Stimulated activated CD4-positive, alpha-beta T cell treated with anti-CD3 and anti-CD28 coated beads, Interleukin-15, amount 100 ng/mL, for 48 hours (primary cell): ENCODE measurements around the gene ARHGAP42.

Source experiments
- DNase-seq, 2 donors: peaks; one replicate each; pipeline ENCODE4 v3.0.0-alpha.2; 2020; ENCODE audit warnings: low read depth in 2 of 2

The ARHGAP42 gene

GRCh38 chr11:100681064-100681502 is 6.0 kb upstream of the ARHGAP42 start:
- no peak for DNase-seq

GRCh38 chr11:100682247-100682969 is 4.7 kb upstream of the ARHGAP42 start:
- DNase-seq, result no peak

GRCh38 chr11:100683126-100683525 is 4.0 kb upstream of the ARHGAP42 start:
- DNase-seq, result no peak

- no peak for DNase-seq
These were observed 2.7 kb upstream of the ARHGAP42 start for GRCh38 chr11:100684101-100685065.

- no peak for DNase-seq
These were observed 523 bp upstream of the ARHGAP42 start for GRCh38 chr11:100686476-100687053.

- no peak for DNase-seq
These were observed 725 bp downstream of the ARHGAP42 start for GRCh38 chr11:100687630-100688395.

GRCh38 chr11:100689141-100689540 is 2.1 kb downstream of the ARHGAP42 start:
- no peak for DNase-seq

GRCh38 chr11:100691896-100692653 is 5.0 kb downstream of the ARHGAP42 start:
- DNase-seq, result no peak

GRCh38 chr11:100695911-100696310 is 8.8 kb downstream of the ARHGAP42 start:
- no peak for DNase-seq

GRCh38 chr11:100703139-100703538 is 16.1 kb downstream of the ARHGAP42 start:
- DNase-seq, result no peak

- no peak for DNase-seq
These were observed 16.9 kb downstream of the ARHGAP42 start for GRCh38 chr11:100703801-100704575.

GRCh38 chr11:100705447-100705846 is 18.4 kb downstream of the ARHGAP42 start:
- DNase-seq, result no peak

GRCh38 chr11:100706179-100706578 is 19.1 kb downstream of the ARHGAP42 start:
- no peak for DNase-seq

GRCh38 chr11:100709233-100709957 is 22.3 kb downstream of the ARHGAP42 start:
- DNase-seq, result no peak

- no peak for DNase-seq
These were observed 24.9 kb downstream of the ARHGAP42 start for GRCh38 chr11:100711984-100712383.

GRCh38 chr11:100712583-100712982 is 25.5 kb downstream of the ARHGAP42 start:
- DNase-seq, result no peak

- DNase-seq, result no peak
These were observed 28.2 kb downstream of the ARHGAP42 start for GRCh38 chr11:100715165-100715761.

- no peak for DNase-seq
These were observed 29.8 kb downstream of the ARHGAP42 start for GRCh38 chr11:100716838-100717237.

- no peak for DNase-seq
These were observed 32.3 kb downstream of the ARHGAP42 start for GRCh38 chr11:100719362-100719761.
